Activated CD4-positive, alpha-beta memory T cell treated with anti-CD3 and anti-CD28 coated beads for 36 hours (primary cell): Measurements from ENCODE around the gene CIDEC. TPM values are rescaled to one million over a fixed set of nuclear protein-coding genes. Genes with fewer than 3 reads are reported as not detected.

Source experiments
- CTCF ChIA-PET: fragments of 350-600 bp; sonication (Branson Sonifier 250); formaldehyde crosslinking; loops from one replicate; lab custom pipeline; 2021; ENCODE audit warnings: antibody characterized with exemption, inconsistent platforms; lab: Charles Lee
- POLR2A ChIA-PET: fragments of 350-600 bp; sonication (Branson Sonifier 250); formaldehyde crosslinking; loops from one replicate; lab custom pipeline; 2021; ENCODE audit warnings: antibody characterized with exemption; lab: Charles Lee
- DNase-seq: peaks from one replicate; pipeline ENCODE4 v3.0.0-alpha.2; 2020
- H3K27ac Mint-ChIP-seq: one replicate; pipeline ENCODE4 v1.8.0; 2021; ENCODE audit warnings: mixed read lengths
- H3K27me3 Mint-ChIP-seq: one replicate; pipeline ENCODE4 v1.8.0; 2021; ENCODE audit warnings: mixed read lengths
- H3K36me3 Mint-ChIP-seq: one replicate; pipeline ENCODE4 v1.8.0; 2021; ENCODE audit warnings: mixed read lengths
- H3K4me1 Mint-ChIP-seq: one replicate; pipeline ENCODE4 v1.8.0; 2021; ENCODE audit warnings: low read depth, mixed read lengths
- H3K4me3 Mint-ChIP-seq: one replicate; pipeline ENCODE4 v1.8.0; 2021; ENCODE audit warnings: mild to moderate bottlenecking, mixed read lengths
- H3K9me3 Mint-ChIP-seq: one replicate; pipeline ENCODE4 v1.8.0; 2021; ENCODE audit warnings: mixed read lengths
- intact Hi-C: fragments of 100-400 bp; cut with micrococcal nuclease; formaldehyde crosslinking; loops from one replicate; pipeline ENCODE4 v1.15.1; 2023
- total RNA-seq, 2 experiments: library from RNA; stranded (reverse); gene quantifications; one replicate each; pipeline ENCODE4 v1.2.3, GENCODE V29; 2021

The CIDEC gene
- total RNA-seq, 2 experiments from 2014 or later, result not detected

DNA sequence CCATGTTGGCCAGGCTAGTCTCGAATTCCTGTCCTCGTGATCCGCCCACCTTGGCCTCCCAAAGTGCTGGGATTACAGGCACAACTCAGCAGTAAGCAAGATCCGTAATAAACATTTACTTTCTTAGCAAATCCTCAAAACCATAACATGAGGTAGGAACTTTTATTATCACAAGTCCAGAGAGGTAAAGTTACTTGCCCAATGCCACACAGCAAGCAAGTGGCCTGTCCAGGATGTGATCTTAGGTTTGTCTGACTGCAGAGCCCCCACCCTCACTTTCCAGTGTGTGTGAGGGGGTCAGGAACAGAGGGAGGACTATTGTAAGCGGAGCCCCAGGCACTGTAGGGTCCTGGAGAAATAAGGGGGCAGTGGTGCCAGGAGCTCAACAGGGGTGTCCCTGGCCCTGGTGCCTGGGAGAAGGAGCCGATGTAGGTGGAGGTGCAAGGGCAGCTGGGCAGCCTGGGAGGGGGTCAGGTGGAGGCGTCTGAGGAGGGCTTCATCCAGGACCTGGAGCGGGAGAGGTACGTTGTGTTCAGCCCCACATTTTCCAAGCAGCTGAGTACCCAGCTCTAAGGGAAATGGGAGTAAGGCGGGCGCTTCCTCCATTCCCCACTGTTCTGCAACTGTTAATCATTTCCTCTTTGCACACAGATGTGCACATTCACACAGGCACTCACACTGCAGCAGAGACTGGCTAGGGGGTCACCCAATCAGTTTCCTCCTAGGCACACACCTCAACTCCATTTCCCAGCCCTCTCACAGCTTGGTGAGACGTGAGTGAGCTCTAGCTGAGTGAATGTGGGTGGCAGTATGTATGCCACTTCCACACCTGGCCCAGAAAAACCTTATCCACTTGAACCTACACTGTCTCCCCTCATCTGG lies 42.1 kb downstream of the CIDEC start:
- Mint-ChIP-seq H3K36me3 (peaks cover 42% of the 10 kb centered on the region), H3K27ac (peak overlapping the region; percentile 39), H3K4me1 (peaks cover 11% of the 10 kb centered on the region), H3K4me3 (no peak overlapping the region), H3K9me3 (no peaks in the 10 kb centered on the region), H3K27me3 (no peaks in the 10 kb centered on the region)
- ChIA-PET POLR2A (no interaction called here), CTCF (interaction anchor here (0.6 kb wide), 1 partner anchor 34 kb away, joined by 4 read pairs; no protein-coding TSS in a partner anchor)
- intact Hi-C loops, result no loop called here
- no peak for DNase-seq

DNA sequence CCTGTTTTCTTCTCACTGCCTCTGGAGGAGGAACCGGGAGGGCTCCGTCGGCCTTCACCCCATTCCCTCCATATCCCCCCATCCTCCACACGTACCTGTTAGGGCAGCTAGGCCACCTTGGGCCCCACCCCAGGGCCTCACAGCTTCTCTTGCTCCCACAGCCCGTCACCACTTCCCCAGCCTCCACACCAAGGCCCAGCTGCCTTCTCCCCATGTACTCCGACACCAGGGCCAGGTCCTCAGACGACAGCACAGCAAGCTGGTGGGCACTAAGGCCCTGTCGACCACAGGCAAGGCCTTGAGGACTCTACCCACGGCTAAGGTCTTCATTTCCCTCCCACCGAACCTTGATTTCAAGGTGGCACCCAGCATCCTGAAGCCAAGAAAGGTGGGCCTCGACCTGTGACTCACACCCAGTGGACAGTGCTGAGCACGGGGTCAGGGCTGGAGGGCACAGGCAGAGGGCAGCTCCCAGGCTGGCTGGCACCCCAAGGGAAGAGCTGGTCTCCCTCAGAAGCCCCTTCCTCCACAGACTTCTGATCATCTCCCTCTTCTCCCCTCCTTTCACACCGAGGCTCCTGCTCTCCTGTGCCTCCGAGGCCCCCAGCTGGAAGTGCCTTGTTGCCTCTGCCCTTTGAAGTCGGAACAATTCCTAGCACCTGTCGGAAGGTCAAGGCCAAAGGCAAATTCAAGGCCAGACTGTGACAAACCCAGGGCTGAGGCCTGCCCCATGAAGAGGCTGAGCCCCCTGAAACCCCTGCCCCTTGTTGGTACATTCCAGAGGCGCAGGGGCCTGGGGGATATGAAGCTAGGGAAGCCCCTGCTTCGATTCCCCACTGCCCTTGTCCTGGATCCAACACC lies 45.3 kb downstream of the CIDEC start:
- ChIA-PET POLR2A (no interaction called here), CTCF (no interaction called here)

GRCh38 chr3:9833078-9833477 lies 47.0 kb downstream of the CIDEC start:
- ChIA-PET CTCF (interaction anchor here (0.9 kb wide), 1 partner anchor 100 kb away, joined by 3 read pairs; the partner anchor contains the start of gene CRELD1), POLR2A (no interaction called here)
- intact Hi-C loops, result no loop called here
- H3K27me3 Mint-ChIP-seq, result no peaks in the 10 kb centered on the region
- no peak for DNase-seq
- H3K4me1 Mint-ChIP-seq, result no peaks in the 10 kb centered on the region
- no peak overlapping the region for H3K27ac Mint-ChIP-seq
- peaks cover 32% of the 10 kb centered on the region for H3K36me3 Mint-ChIP-seq
- H3K9me3 Mint-ChIP-seq, result no peaks in the 10 kb centered on the region
- no peak overlapping the region for H3K4me3 Mint-ChIP-seq

More for the DNA sequence above, 45.3 kb downstream of the CIDEC start:
- H3K4me3 Mint-ChIP-seq, result no peak overlapping the region
- H3K36me3 Mint-ChIP-seq, result peaks cover 32% of the 10 kb centered on the region
- no peaks in the 10 kb centered on the region for H3K4me1 Mint-ChIP-seq
- H3K27me3 Mint-ChIP-seq, result no peaks in the 10 kb centered on the region
- no peak overlapping the region for H3K27ac Mint-ChIP-seq
- intact Hi-C loops, result no loop called here
- no peak for DNase-seq
- no peaks in the 10 kb centered on the region for H3K9me3 Mint-ChIP-seq

DNA sequence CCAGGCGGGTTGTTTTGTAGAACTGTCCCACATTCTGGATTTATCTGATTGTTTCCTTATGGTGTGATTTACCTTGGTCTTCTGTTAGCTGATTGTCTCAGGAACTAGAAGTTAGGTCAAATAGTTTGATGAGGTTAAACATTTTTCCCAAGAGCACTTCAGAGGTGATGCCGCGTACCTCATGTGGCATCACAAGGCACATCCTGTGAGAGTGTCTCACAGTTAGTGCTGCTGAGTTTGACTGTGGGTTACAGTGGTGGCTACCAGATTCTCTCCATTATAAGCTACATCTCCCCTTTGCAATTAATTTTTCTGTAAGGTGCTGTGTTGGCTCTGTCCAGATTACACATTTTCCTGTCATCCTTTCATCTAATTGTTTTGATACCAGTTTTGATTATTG lies 48.8 kb downstream of the CIDEC start:
- Mint-ChIP-seq H3K36me3 (peaks cover 30% of the 10 kb centered on the region), H3K27me3 (no peaks in the 10 kb centered on the region), H3K9me3 (no peaks in the 10 kb centered on the region), H3K27ac (no peak overlapping the region), H3K4me3 (no peak overlapping the region), H3K4me1 (no peaks in the 10 kb centered on the region)
- ChIA-PET CTCF (interaction anchor here (1.1 kb wide), 1 partner anchor 16 kb away, joined by 3 read pairs; no protein-coding TSS in a partner anchor), POLR2A (no interaction called here)
- no peak for DNase-seq
- intact Hi-C loops, result no loop called here

GRCh38 chr3:9828801-9829755 lies 51.0 kb downstream of the CIDEC start:
- Mint-ChIP-seq H3K27ac (no peak overlapping the region), H3K36me3 (peaks cover 14% of the 10 kb centered on the region), H3K27me3 (no peaks in the 10 kb centered on the region), H3K4me3 (no peak overlapping the region), H3K4me1 (no peaks in the 10 kb centered on the region), H3K9me3 (no peaks in the 10 kb centered on the region)
- intact Hi-C loops, result no loop called here
- ChIA-PET POLR2A (no interaction called here), CTCF (interaction anchor here (1.8 to 2.2 kb wide), 2 partner anchors 117 to 159 kb away, joined by 6 to 7 read pairs; no protein-coding TSS in a partner anchor)
- no peak for DNase-seq

GRCh38 chr3:9826815-9827573 lies 53.1 kb downstream of the CIDEC start:
- H3K36me3 Mint-ChIP-seq, result peaks cover 6% of the 10 kb centered on the region
- H3K27ac Mint-ChIP-seq, result peak overlapping the region; percentile 1
- POLR2A ChIA-PET, result interaction anchor here (1.2 kb wide), 1 partner anchor 17 kb away, joined by 3 read pairs; no protein-coding TSS in a partner anchor
- peak; percentile 45 for DNase-seq
- no peak overlapping the region for H3K4me3 Mint-ChIP-seq
- CTCF ChIA-PET, result interaction anchor here (0.7 to 2.2 kb wide), 12 partner anchors 9 to 161 kb away, joined by 3 to 9 read pairs (median 3); partner anchors contain the start of gene RPUSD3
- intact Hi-C loops, result no loop called here
- no peaks in the 10 kb centered on the region for H3K27me3 Mint-ChIP-seq
- no peaks in the 10 kb centered on the region for H3K4me1 Mint-ChIP-seq
- no peaks in the 10 kb centered on the region for H3K9me3 Mint-ChIP-seq

DNA sequence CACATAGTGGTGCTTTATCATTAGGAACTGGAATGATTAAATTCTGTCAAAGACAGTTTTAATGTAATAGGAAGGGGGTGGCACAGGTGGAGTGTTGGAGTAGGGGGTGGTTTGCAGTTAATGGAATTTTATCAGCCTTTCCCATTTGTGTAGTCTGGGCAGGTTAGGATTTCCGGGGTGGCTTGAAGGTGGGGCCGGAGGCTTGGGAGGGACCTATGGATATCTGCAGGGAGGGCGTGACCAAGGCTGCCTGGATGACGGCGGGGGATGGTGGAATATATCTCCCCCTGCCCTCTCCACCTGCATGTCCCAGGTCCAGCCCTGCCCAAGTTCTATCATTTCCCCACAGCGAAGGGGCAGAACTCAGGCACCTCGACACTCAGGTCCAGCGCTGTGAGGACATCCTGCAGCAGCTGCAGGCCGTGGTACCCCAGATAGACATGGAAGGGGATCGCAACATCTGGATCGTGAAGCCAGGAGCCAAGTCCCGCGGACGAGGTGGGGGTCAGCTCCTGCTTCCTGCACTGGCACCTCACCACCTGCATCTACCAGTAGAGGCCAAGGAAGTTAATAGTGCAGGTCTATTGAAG lies 54.5 kb downstream of the CIDEC start:
- no peaks in the 10 kb centered on the region for H3K4me1 Mint-ChIP-seq
- no peaks in the 10 kb centered on the region for H3K9me3 Mint-ChIP-seq
- no peak for DNase-seq
- no peak overlapping the region for H3K4me3 Mint-ChIP-seq
- H3K36me3 Mint-ChIP-seq, result peaks cover 2% of the 10 kb centered on the region
- intact Hi-C loops, result no loop called here
- no peak overlapping the region for H3K27ac Mint-ChIP-seq
- ChIA-PET POLR2A (no interaction called here), CTCF (no interaction called here)
- no peaks in the 10 kb centered on the region for H3K27me3 Mint-ChIP-seq

- H3K4me3 Mint-ChIP-seq, result no peak overlapping the region
- POLR2A ChIA-PET, result no interaction called here
Observed at GRCh38 chr3:9820946-9821345, 59.1 kb downstream of the CIDEC start.

DNA sequence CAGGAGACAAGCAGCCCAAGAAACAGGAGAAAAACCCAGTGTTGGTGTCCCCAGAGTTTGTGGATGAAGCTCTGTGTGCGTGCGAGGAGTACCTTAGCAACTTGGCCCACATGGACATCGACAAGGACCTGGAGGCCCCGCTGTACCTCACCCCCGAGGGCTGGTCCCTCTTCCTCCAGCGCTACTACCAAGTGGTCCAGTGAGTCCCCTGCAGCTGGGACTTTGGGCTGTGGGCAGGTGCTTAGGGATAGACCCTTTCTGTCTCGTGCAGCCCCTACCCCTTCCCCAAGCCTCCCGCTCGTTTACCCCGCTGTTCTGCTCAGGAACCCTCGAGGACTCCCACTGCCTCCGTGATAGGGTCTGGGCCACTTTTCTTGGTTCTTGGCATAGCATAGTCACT lies 59.5 kb downstream of the CIDEC start:
- Mint-ChIP-seq H3K9me3 (no peaks in the 10 kb centered on the region), H3K36me3 (peaks cover 4% of the 10 kb centered on the region), H3K27me3 (no peaks in the 10 kb centered on the region), H3K4me1 (no peaks in the 10 kb centered on the region), H3K4me3 (no peak overlapping the region), H3K27ac (no peak overlapping the region)
- POLR2A ChIA-PET, result no interaction called here
- CTCF ChIA-PET, result no interaction called here
- DNase-seq, result no peak
- intact Hi-C loops, result no loop called here

More at GRCh38 chr3:9820946-9821345, 59.1 kb downstream of the CIDEC start:
- Mint-ChIP-seq H3K4me1 (no peaks in the 10 kb centered on the region), H3K27ac (no peak overlapping the region), H3K27me3 (no peaks in the 10 kb centered on the region), H3K36me3 (peaks cover 4% of the 10 kb centered on the region), H3K9me3 (no peaks in the 10 kb centered on the region)
- DNase-seq, result no peak
- intact Hi-C loops, result no loop called here
- CTCF ChIA-PET, result no interaction called here

- no peaks in the 10 kb centered on the region for H3K9me3 Mint-ChIP-seq
- intact Hi-C loops, result no loop called here
- H3K36me3 Mint-ChIP-seq, result peaks cover 4% of the 10 kb centered on the region
- H3K4me3 Mint-ChIP-seq, result no peak overlapping the region
- ChIA-PET POLR2A (no interaction called here), CTCF (no interaction called here)
- no peak overlapping the region for H3K27ac Mint-ChIP-seq
- H3K27me3 Mint-ChIP-seq, result no peaks in the 10 kb centered on the region
- no peaks in the 10 kb centered on the region for H3K4me1 Mint-ChIP-seq
- no peak for DNase-seq
Observed at GRCh38 chr3:9818666-9819335, 61.3 kb downstream of the CIDEC start.
